RWPE2 (cell line): ENCODE measurements around the gene TEN1.

Source experiments
- ATAC-seq: fragments of 200-7000 bp; cut with Tn5 transposase; 3 replicates; pipeline ENCODE4 v1.9.1; 2021; ENCODE audit warnings: low read depth
- DNase-seq: peaks from one replicate; pipeline ENCODE4 v3.0.0-alpha.2; 2020; ENCODE audit warnings: low spot score
- H3K27ac ChIP-seq: fragments of 450-650 bp; 2 replicates; pipeline ENCODE4 v1.5.1; 2017; ENCODE audit warnings: mild to moderate bottlenecking; ENCODE audit not compliant: poor library complexity, severe bottlenecking
- H3K27me3 ChIP-seq: fragments of 250-450 bp; sonication (Bioruptor Pico); 2 replicates; pipeline ENCODE4 v1.5.1; 2021; ENCODE audit warnings: mild to moderate bottlenecking, moderate library complexity; ENCODE audit not compliant: insufficient read depth, poor library complexity, severe bottlenecking
- H3K36me3 ChIP-seq: fragments of 250-450 bp; sonication (Bioruptor Pico); 2 replicates; pipeline ENCODE4 v1.5.1; 2020; ENCODE audit warnings: low read depth, mild to moderate bottlenecking, moderate library complexity
- H3K4me1 ChIP-seq: fragments of 250-450 bp; sonication (Bioruptor Pico); 2 replicates; pipeline ENCODE4 v1.5.1; 2021; ENCODE audit warnings: mild to moderate bottlenecking, moderate library complexity; ENCODE audit not compliant: insufficient read depth, poor library complexity, severe bottlenecking
- H3K4me3 ChIP-seq: fragments of 250-450 bp; sonication (Bioruptor Pico); 2 replicates; pipeline ENCODE4 v1.5.1; 2021; ENCODE audit warnings: mild to moderate bottlenecking, moderate library complexity; ENCODE audit not compliant: severe bottlenecking
- H3K9me3 ChIP-seq: fragments of 250-450 bp; sonication (Bioruptor Pico); 2 replicates; pipeline ENCODE4 v1.5.1; 2021; ENCODE audit warnings: mild to moderate bottlenecking, moderate library complexity; ENCODE audit not compliant: severe bottlenecking
- CTCF ChIP-seq: fragments of 450-650 bp; IDR thresholded peaks from one replicate; pipeline ENCODE4 v1.5.1; 2017; ENCODE audit warnings: mild to moderate bottlenecking, moderate library complexity; ENCODE audit not compliant: poor library complexity, severe bottlenecking

Gene TEN1

GRCh38 chr17:76000755-76001521 lies 21.9 kb downstream of the TEN1 start, which contains the start of gene CDK3:
CDK3 (plus strand) TSS chr17:76000855; CDS start chr17:76001426, 571 bp downstream.
- Histone ChIP-seq H3K4me1 (peaks cover 9% of the 10 kb centered on the region), H3K27ac (no peak within 1 kb of the TSS), H3K36me3 (0 out of 2 replicates have a peak, but pooled peaks cover 3% of the 10 kb centered on the region), H3K27me3 (no peaks in the 10 kb centered on the region), H3K9me3 (no peaks in the 10 kb centered on the region), H3K4me3 (no peak within 1 kb of the TSS)
- TF ChIP-seq CTCF = peak; percentile 29
- DNase-seq (no peak), ATAC-seq (no peak)

GRCh38 chr17:76002100-76002499 lies 23.1 kb downstream of the TEN1 start:
- ATAC-seq (no peak), DNase-seq (no peak)
- Histone ChIP-seq H3K36me3 (peaks cover 8% of the 10 kb centered on the region; the same call in 1 of the 2 replicates), H3K4me1 (peaks cover 3% of the 10 kb centered on the region), H3K9me3 (no peaks in the 10 kb centered on the region), H3K4me3 (no peak overlapping the region), H3K27ac (no peak overlapping the region), H3K27me3 (no peaks in the 10 kb centered on the region)
- no peak for TF ChIP-seq CTCF

- H3K27ac ChIP-seq = no peak overlapping the region
- H3K4me3 ChIP-seq = no peak overlapping the region
- H3K9me3 ChIP-seq = no peaks in the 10 kb centered on the region
- no peak for ATAC-seq
- no peak for TF ChIP-seq CTCF
- no peak for DNase-seq
- H3K27me3 ChIP-seq = no peaks in the 10 kb centered on the region
- H3K4me1 ChIP-seq = no peaks in the 10 kb centered on the region
- peaks cover 8% of the 10 kb centered on the region; the same call in 1 of the 2 replicates for H3K36me3 ChIP-seq
These were observed 24.9 kb downstream of the TEN1 start for GRCh38 chr17:76003915-76004314.

GRCh38 chr17:76004750-76005262 lies 25.8 kb downstream of the TEN1 start:
- DNase-seq (no peak), ATAC-seq (no peak)
- no peaks in the 10 kb centered on the region for H3K27me3 ChIP-seq
- no peak for TF ChIP-seq CTCF
- peaks cover 8% of the 10 kb centered on the region; the same call in 1 of the 2 replicates for H3K36me3 ChIP-seq
- no peak overlapping the region for H3K4me3 ChIP-seq
- no peaks in the 10 kb centered on the region for H3K4me1 ChIP-seq
- no peak overlapping the region for H3K27ac ChIP-seq
- H3K9me3 ChIP-seq = no peaks in the 10 kb centered on the region
